DMS153 treated with DMSO at 0.1 percent for 48 hours (cell line): Measurements from ENCODE around the gene ITIH4.

ENCODE experiments used
- DNase-seq: peaks from one replicate; lab custom pipeline; 2025; ENCODE audit not compliant: unreplicated experiment; lab: John Stamatoyannopoulos, UW

The ITIH4 gene

GRCh38 chr3:52834871-52835501 is 4.5 kb upstream of the ITIH4 start, which contains the start of gene MUSTN1:
MUSTN1 (minus strand) TSS chr3:52835019; CDS start chr3:52834948, 71 bp downstream.
- DNase-seq = no peak

GRCh38 chr3:52833202-52833601 is 2.7 kb upstream of the ITIH4 start:
- DNase-seq = no peak

- DNase-seq = no peak
These were observed 1.2 kb upstream of the ITIH4 start for GRCh38 chr3:52831500-52832301.

- no peak for DNase-seq
These were observed 487 bp downstream of the ITIH4 start for GRCh38 chr3:52829906-52830463.

- no peak for DNase-seq
These were observed 990 bp downstream of the ITIH4 start for GRCh38 chr3:52829482-52829881.

- DNase-seq = no peak
These were observed 2.6 kb downstream of the ITIH4 start for GRCh38 chr3:52827866-52828376.

GRCh38 chr3:52827441-52827840 is 3.0 kb downstream of the ITIH4 start:
- no peak for DNase-seq

GRCh38 chr3:52824037-52824436 is 6.4 kb downstream of the ITIH4 start:
- DNase-seq = no peak

- no peak for DNase-seq
These were observed 8.1 kb downstream of the ITIH4 start for GRCh38 chr3:52822363-52822762.

GRCh38 chr3:52820736-52821135 is 9.7 kb downstream of the ITIH4 start:
- DNase-seq = no peak

GRCh38 chr3:52819936-52820335 is 10.5 kb downstream of the ITIH4 start:
- no peak for DNase-seq

- no peak for DNase-seq
These were observed 12.6 kb downstream of the ITIH4 start for GRCh38 chr3:52817860-52818259.

- DNase-seq = no peak
These were observed 13.3 kb downstream of the ITIH4 start for GRCh38 chr3:52817221-52817620.

- no peak for DNase-seq
These were observed 13.8 kb downstream of the ITIH4 start for GRCh38 chr3:52816654-52817053.

- no peak for DNase-seq
These were observed 14.3 kb downstream of the ITIH4 start for GRCh38 chr3:52816199-52816598.

GRCh38 chr3:52813810-52814209 is 16.7 kb downstream of the ITIH4 start:
- no peak for DNase-seq

- DNase-seq = no peak
These were observed 18.9 kb downstream of the ITIH4 start for GRCh38 chr3:52811452-52812011.

GRCh38 chr3:52810923-52811322 is 19.5 kb downstream of the ITIH4 start:
- DNase-seq = no peak

GRCh38 chr3:52809662-52810377 is 20.7 kb downstream of the ITIH4 start:
- DNase-seq = no peak

- DNase-seq = no peak
These were observed 21.3 kb downstream of the ITIH4 start for GRCh38 chr3:52809149-52809548.
